WTC11 (cell line): ENCODE measurements around the gene METTL18. TPM values are rescaled to one million over a fixed set of nuclear protein-coding genes. Genes with fewer than 3 reads are reported as not detected.

Source experiments
- ATAC-seq: fragments of 200-7000 bp; cut with Tn5 transposase; 2 replicates; pipeline ENCODE4 v1.10.0; 2021; ENCODE audit warnings: mild to moderate bottlenecking, moderate library complexity
- CTCF ChIA-PET: fragments of 300-600 bp; sonication (Branson Sonifier 250); formaldehyde crosslinking; loops from one replicate; lab custom pipeline; 2021; ENCODE audit warnings: antibody characterized with exemption; lab: Charles Lee
- POLR2A ChIA-PET: fragments of 350-600 bp; sonication (Branson Sonifier 250); formaldehyde crosslinking; loops from one replicate; lab custom pipeline; 2021; ENCODE audit warnings: antibody characterized with exemption; lab: Charles Lee
- DNase-seq: peaks from one replicate; pipeline ENCODE4 v3.0.0; 2021; ENCODE audit warnings: low spot score
- H3K27ac Mint-ChIP-seq: 2 replicates; pipeline ENCODE4 v1.8.0; 2021; ENCODE audit warnings: mixed read lengths
- H3K27me3 Mint-ChIP-seq: 2 replicates; pipeline ENCODE4 v1.8.0; 2021; ENCODE audit warnings: low read depth, mild to moderate bottlenecking, moderate library complexity, mixed read lengths
- H3K36me3 Mint-ChIP-seq: 2 replicates; pipeline ENCODE4 v1.8.0; 2021; ENCODE audit warnings: mixed read lengths
- H3K4me1 Mint-ChIP-seq: 2 replicates; pipeline ENCODE4 v1.8.0; 2022; ENCODE audit warnings: mixed read lengths
- H3K4me3 Mint-ChIP-seq: 2 replicates; pipeline ENCODE4 v1.8.0; 2021; ENCODE audit warnings: mild to moderate bottlenecking, moderate library complexity, mixed read lengths
- H3K9me3 Mint-ChIP-seq: 2 replicates; pipeline ENCODE4 v1.8.0; 2021; ENCODE audit warnings: mixed read lengths
- AFF4 ChIP-seq: sonication (generic); formaldehyde crosslinking; IDR thresholded peaks from 2 replicates; pipeline ENCODE4 v1.8.1; 2023; ENCODE audit warnings: mild to moderate bottlenecking, missing genetic modification reagents, borderline replicate concordance
- ARID4B ChIP-seq: sonication (generic); formaldehyde crosslinking; IDR thresholded peaks from 2 replicates; pipeline ENCODE4 v1.8.0; 2023; ENCODE audit warnings: missing genetic modification reagents, mild to moderate bottlenecking, borderline replicate concordance
- EMX1 ChIP-seq: fragments of 250-450 bp; sonication (Bioruptor Pico); IDR thresholded peaks from 2 replicates; pipeline ENCODE4 v1.8.0; 2021; ENCODE audit warnings: mild to moderate bottlenecking
- ERG ChIP-seq: fragments of 250-450 bp; sonication (Bioruptor Pico); IDR thresholded peaks from 2 replicates; pipeline ENCODE4 v1.8.0; 2021; ENCODE audit warnings: mild to moderate bottlenecking
- FOXJ3 ChIP-seq: sonication (generic); formaldehyde crosslinking; IDR thresholded peaks from 2 replicates; pipeline ENCODE4 v1.9.0; 2021; ENCODE audit warnings: missing genetic modification reagents, mild to moderate bottlenecking, borderline replicate concordance
- IRF1 ChIP-seq: sonication (generic); formaldehyde crosslinking; IDR thresholded peaks from 2 replicates; pipeline ENCODE4 v1.8.0; 2023; ENCODE audit warnings: missing genetic modification reagents
- JAZF1 ChIP-seq: fragments of 250-450 bp; sonication (Bioruptor Pico); IDR thresholded peaks from 2 replicates; pipeline ENCODE4 v1.9.0; 2021; ENCODE audit warnings: moderate library complexity, mild to moderate bottlenecking, inconsistent platforms
- NR2C2 ChIP-seq: sonication (generic); formaldehyde crosslinking; IDR thresholded peaks from 2 replicates; pipeline ENCODE4 v1.8.0; 2022; ENCODE audit warnings: mild to moderate bottlenecking, missing genetic modification reagents
- PRRX2 ChIP-seq: fragments of 250-450 bp; sonication (Bioruptor Pico); IDR thresholded peaks from 2 replicates; pipeline ENCODE4 v1.8.0; 2021; ENCODE audit warnings: mild to moderate bottlenecking
- USF2 ChIP-seq: sonication (generic); formaldehyde crosslinking; IDR thresholded peaks from 2 replicates; pipeline ENCODE4 v1.8.1; 2023; ENCODE audit warnings: mild to moderate bottlenecking, missing genetic modification reagents, moderate library complexity
- ZBTB21 ChIP-seq: sonication (generic); formaldehyde crosslinking; IDR thresholded peaks from 2 replicates; pipeline ENCODE4 v1.8.1; 2023; ENCODE audit warnings: mild to moderate bottlenecking, missing genetic modification reagents, borderline replicate concordance
- ZMAT4 ChIP-seq: fragments of 250-450 bp; sonication (Bioruptor Pico); IDR thresholded peaks from 2 replicates; pipeline ENCODE4 v1.9.0; 2021; ENCODE audit warnings: mild to moderate bottlenecking
- ZNF232 ChIP-seq: sonication (generic); formaldehyde crosslinking; IDR thresholded peaks from 2 replicates; pipeline ENCODE4 v1.8.0; 2022; ENCODE audit warnings: mild to moderate bottlenecking, missing genetic modification reagents
- ZNF281 ChIP-seq: sonication (generic); formaldehyde crosslinking; IDR thresholded peaks from 2 replicates; pipeline ENCODE4 v1.8.0; 2023; ENCODE audit warnings: mild to moderate bottlenecking, missing genetic modification reagents
- ZNF425 ChIP-seq: fragments of 250-450 bp; sonication (Bioruptor Pico); conservative IDR thresholded peaks from 2 replicates; pipeline ENCODE4 v1.9.0; 2021; ENCODE audit warnings: mild to moderate bottlenecking
- ZNF671 ChIP-seq: fragments of 250-450 bp; sonication (Bioruptor Pico); IDR thresholded peaks from 2 replicates; pipeline ENCODE4 v1.8.0; 2021; ENCODE audit warnings: mild to moderate bottlenecking
- total RNA-seq: library from RNA; stranded (reverse); gene quantifications from 3 replicates; pipeline ENCODE4 v1.2.3, GENCODE V29; 2021

The METTL18 gene
- total RNA-seq, 1 experiment from 2014 or later = 7.7 TPM

GRCh38 chr1:169765580-169766331 is 29.0 kb downstream of the METTL18 start (continued):
- TF ChIP-seq PRRX2 = no peak
- TF ChIP-seq USF2 (CRISPR knock-in tag) = no peak
- no peak for TF ChIP-seq NR2C2 (CRISPR knock-in tag)
- no peak for TF ChIP-seq ZNF425 (CRISPR knock-in tag)
- TF ChIP-seq IRF1 (CRISPR knock-in tag) = no peak
- TF ChIP-seq, all 79 proteins: peak for 0

GRCh38 chr1:169764919-169765318 is 29.8 kb downstream of the METTL18 start:
- ATAC-seq = no peak
- Mint-ChIP-seq H3K4me1 (peaks cover 9% of the 10 kb centered on the region; the same call in 1 of the 2 replicates), H3K9me3 (peaks cover 11% of the 10 kb centered on the region), H3K36me3 (peaks cover 3% of the 10 kb centered on the region), H3K4me3 (no peak overlapping the region), H3K27me3 (no peaks in the 10 kb centered on the region), H3K27ac (no peak overlapping the region)
- DNase-seq = no peak
- CTCF ChIA-PET = no interaction called here
- POLR2A ChIA-PET = no interaction called here
- TF ChIP-seq ZNF232 (CRISPR knock-in tag) = no peak
- TF ChIP-seq AFF4 (CRISPR knock-in tag) = no peak
- no peak for TF ChIP-seq ZNF281 (CRISPR knock-in tag)
- no peak for TF ChIP-seq ARID4B (CRISPR knock-in tag)
- no peak for TF ChIP-seq ZBTB21
- no peak for TF ChIP-seq ZMAT4 (CRISPR knock-in tag)
- no peak for TF ChIP-seq ZNF671 (CRISPR knock-in tag)
- no peak for TF ChIP-seq FOXJ3 (CRISPR knock-in tag)
- no peak for TF ChIP-seq ERG
- no peak for TF ChIP-seq EMX1 (CRISPR knock-in tag)
- TF ChIP-seq JAZF1 (CRISPR knock-in tag) = no peak
